ENCODE measurements around the gene TNIK. TPM values are rescaled to one million over a fixed set of nuclear protein-coding genes. Genes with fewer than 3 reads are reported as not detected.

TNIK gene
- 10 to 100 TPM; 32.9 to 41.7 (median 38.0) TPM for total RNA-seq

GRCh38 chr3:171459942-171460724 is at the start of gene TNIK:
TNIK (minus strand) TSS chr3:171460405; CDS start chr3:171460063, 342 bp downstream.
- H3K27ac ChIP-seq: peak within 1 kb of the TSS; percentile 54 to 92 (median 84)
- WGBS, 2 donors (ENCODE audit: low coverage in 1 of 2): 0% methylated on average over 6 to 10 of the region's 55 CpGs
- no peaks in the 10 kb centered on the region for H3K36me3 ChIP-seq
- H3K4me1 ChIP-seq: peaks cover 0 to 50% (median 25%) of the 10 kb centered on the region in 3 donors
- H3K9me3 ChIP-seq: no peaks in the 10 kb centered on the region
- H3K4me3 ChIP-seq: peak within 1 kb of the TSS; percentile 87 to 91
- TF ChIP-seq POLR2AphosphoS5 (IDR thresholded peaks at IDR 0.05) (peak; percentile 86), POLR2A (IDR thresholded peaks at IDR 0.05) (peak; percentile 34 to 39), CTCF (IDR thresholded peaks at IDR 0.05) (peak in 2 of 4 experiments; percentile 46), EP300 (IDR thresholded peaks at IDR 0.05) (no peak)
- peak; percentile 93 for ATAC-seq
- H3K27me3 ChIP-seq: no peaks in the 10 kb centered on the region

GRCh38 chr3:171508676-171509075 is 48.5 kb upstream of the TNIK start:
- H3K36me3 ChIP-seq: no peaks in the 10 kb centered on the region
- H3K27ac ChIP-seq: no peak overlapping the region
- H3K27me3 ChIP-seq: no peaks in the 10 kb centered on the region
- no peak overlapping the region for H3K4me3 ChIP-seq
- H3K4me1 ChIP-seq: no peaks in the 10 kb centered on the region
- H3K9me3 ChIP-seq: no peaks in the 10 kb centered on the region
- WGBS, 2 donors (ENCODE audit: low coverage in 1 of 2): 44 to 64% methylated on average over 2 of the region's 2 CpGs
- TF ChIP-seq POLR2A (IDR thresholded peaks at IDR 0.05) (no peak), CTCF (IDR thresholded peaks at IDR 0.05) (no peak), POLR2AphosphoS5 (IDR thresholded peaks at IDR 0.05) (no peak), EP300 (IDR thresholded peaks at IDR 0.05) (no peak)
- ATAC-seq: no peak

GRCh38 chr3:171508206-171508605 is 48.0 kb upstream of the TNIK start:
- Histone ChIP-seq H3K4me1 (no peaks in the 10 kb centered on the region), H3K9me3 (no peaks in the 10 kb centered on the region), H3K27me3 (no peaks in the 10 kb centered on the region), H3K4me3 (no peak overlapping the region), H3K27ac (no peak overlapping the region), H3K36me3 (no peaks in the 10 kb centered on the region)
- TF ChIP-seq CTCF (IDR thresholded peaks at IDR 0.05) (no peak), POLR2AphosphoS5 (IDR thresholded peaks at IDR 0.05) (no peak), POLR2A (IDR thresholded peaks at IDR 0.05) (no peak), EP300 (IDR thresholded peaks at IDR 0.05) (no peak)
- ATAC-seq: no peak
- WGBS, 2 donors (ENCODE audit: low coverage in 1 of 2): 30 to 43% methylated on average over 2 of the region's 3 CpGs

GRCh38 chr3:171506743-171507319 is 46.6 kb upstream of the TNIK start:
- Histone ChIP-seq H3K36me3 (no peaks in the 10 kb centered on the region), H3K4me3 (no peak overlapping the region), H3K27ac (no peak overlapping the region), H3K27me3 (no peaks in the 10 kb centered on the region), H3K4me1 (no peaks in the 10 kb centered on the region), H3K9me3 (no peaks in the 10 kb centered on the region)
- 80 to 83% methylated on average over 5 of the region's 5 CpGs for WGBS, 2 donors (ENCODE audit: low coverage in 1 of 2)
- ATAC-seq: no peak
- TF ChIP-seq EP300 (IDR thresholded peaks at IDR 0.05) (no peak), CTCF (IDR thresholded peaks at IDR 0.05) (no peak), POLR2A (IDR thresholded peaks at IDR 0.05) (no peak), POLR2AphosphoS5 (IDR thresholded peaks at IDR 0.05) (no peak)

All from gastroesophageal sphincter (tissue), 4 donors.